Neural progenitor cell (in vitro differentiated cells): Measurements from ENCODE around the gene TNFRSF13B. TPM values are rescaled to one million over a fixed set of nuclear protein-coding genes. Genes with fewer than 3 reads are reported as not detected.

Source experiments
- DNase-seq: peaks from one replicate; pipeline ENCODE4 v3.0.0-alpha.2; 2016; ENCODE audit warnings: low spot score
- H2AFZ ChIP-seq: fragments of 200-600 bp; sonication (generic); replicated peaks from 2 replicates; pipeline ENCODE4 v1.6.1; 2016; ENCODE audit warnings: antibody characterized with exemption
- H3F3A ChIP-seq: fragments of 200-600 bp; sonication (generic); 2 replicates; pipeline ENCODE4 v1.6.1; 2016; ENCODE audit warnings: antibody characterized with exemption, low read depth
- H3K27ac ChIP-seq: fragments of 200-600 bp; sonication (generic); 2 replicates; pipeline ENCODE4 v1.5.1; 2016; ENCODE audit warnings: mild to moderate bottlenecking
- H3K27me3 ChIP-seq: fragments of 200-600 bp; sonication (generic); 2 replicates; pipeline ENCODE4 v1.6.1; 2016; ENCODE audit warnings: mild to moderate bottlenecking, moderate library complexity
- H3K36me3 ChIP-seq: fragments of 200-600 bp; sonication (generic); 2 replicates; pipeline ENCODE4 v1.5.1; 2016
- H3K4me1 ChIP-seq: fragments of 200-600 bp; sonication (generic); 2 replicates; pipeline ENCODE4 v1.6.1; 2016; ENCODE audit warnings: mixed run types
- H3K4me2 ChIP-seq: fragments of 200-600 bp; sonication (generic); 2 replicates; pipeline ENCODE4 v1.6.1; 2016
- H3K4me3 ChIP-seq: fragments of 200-600 bp; sonication (generic); 2 replicates; pipeline ENCODE4 v1.5.1; 2016
- H3K79me2 ChIP-seq: fragments of 200-600 bp; sonication (generic); 2 replicates; pipeline ENCODE4 v1.6.1; 2016; ENCODE audit warnings: low read depth
- H3K9ac ChIP-seq: fragments of 200-600 bp; sonication (generic); 2 replicates; pipeline ENCODE4 v1.6.1; 2016
- H3K9me3 ChIP-seq: fragments of 200-600 bp; sonication (generic); 2 replicates; pipeline ENCODE4 v1.5.1; 2016; ENCODE audit warnings: low read depth
- H4K20me1 ChIP-seq: fragments of 200-600 bp; sonication (generic); 2 replicates; pipeline ENCODE4 v1.6.1; 2016; ENCODE audit warnings: low read depth
- H3K27ac Mint-ChIP-seq: 3 replicates; pipeline ENCODE4 v1.8.0; 2021; ENCODE audit warnings: mixed read lengths
- H3K27me3 Mint-ChIP-seq: 2 replicates; pipeline ENCODE4 v1.8.0; 2022; ENCODE audit warnings: low read depth, mild to moderate bottlenecking, inconsistent platforms, moderate library complexity, mixed read lengths; ENCODE audit not compliant: insufficient read depth
- H3K36me3 Mint-ChIP-seq: 3 replicates; pipeline ENCODE4 v1.8.0; 2021; ENCODE audit warnings: mixed read lengths
- H3K4me1 Mint-ChIP-seq: 3 replicates; pipeline ENCODE4 v1.8.0; 2021; ENCODE audit warnings: mixed read lengths
- H3K4me3 Mint-ChIP-seq: 3 replicates; pipeline ENCODE4 v1.8.0; 2021; ENCODE audit warnings: mild to moderate bottlenecking, moderate library complexity, mixed read lengths
- H3K9me3 Mint-ChIP-seq: 3 replicates; pipeline ENCODE4 v1.8.0; 2020; ENCODE audit warnings: mixed read lengths
- CTCF ChIP-seq: fragments of 200-600 bp; sonication (generic); IDR thresholded peaks from 2 replicates; pipeline ENCODE4 v1.5.1; 2017; ENCODE audit warnings: antibody characterized with exemption, mild to moderate bottlenecking
- EZH2 ChIP-seq: fragments of 200-600 bp; sonication (generic); IDR thresholded peaks from 2 replicates; pipeline ENCODE4 v1.6.1; 2017; ENCODE audit warnings: antibody characterized with exemption, mild to moderate bottlenecking, moderate library complexity
- EZH2phosphoT487 ChIP-seq: fragments of 200-600 bp; sonication (generic); IDR thresholded peaks from 2 replicates; pipeline ENCODE4 v1.6.1; 2017; ENCODE audit warnings: antibody characterized with exemption
- total RNA-seq: library from RNA; depleted of rRNA; stranded (reverse); fragments of >200 nt; gene quantifications from 2 replicates; pipeline ENCODE4 v1.2.3, GENCODE V29; 2015; ENCODE audit warnings: low replicate concordance

Gene TNFRSF13B
- total RNA-seq, 1 donor from 2014 or later: not detected

GRCh38 chr17:16950488-16950887 lies 21.4 kb downstream of the TNFRSF13B start:
- Histone ChIP-seq H3K27ac (no peak overlapping the region), H3K79me2 (no peaks in the 10 kb centered on the region), H4K20me1 (no peaks in the 10 kb centered on the region), H3K4me2 (no peak overlapping the region), H3K9me3 (peaks cover 5% of the 10 kb centered on the region), H3F3A (no peaks in the 10 kb centered on the region), H3K4me3 (no peak overlapping the region), H3K36me3 (no peaks in the 10 kb centered on the region), H3K9ac (no peak overlapping the region), H3K27me3 (no peaks in the 10 kb centered on the region), H2AFZ (no peak overlapping the region), H3K4me1 (no peaks in the 10 kb centered on the region)
- Mint-ChIP-seq H3K27me3 (peaks cover 15% of the 10 kb centered on the region), H3K36me3 (peaks cover 3% of the 10 kb centered on the region), H3K27ac (no peak overlapping the region), H3K4me3 (no peak overlapping the region), H3K4me1 (peaks cover 6% of the 10 kb centered on the region), H3K9me3 (peaks cover 26% of the 10 kb centered on the region)
- no peak for DNase-seq
- TF ChIP-seq EZH2phosphoT487 (no peak), EZH2 (no peak), CTCF (no peak)

- H3K4me1 Mint-ChIP-seq: peaks cover 8% of the 10 kb centered on the region
Measured at GRCh38 chr17:16948587-16949376, 23.1 kb downstream of the TNFRSF13B start.

GRCh38 chr17:16947470-16947869 lies 24.4 kb downstream of the TNFRSF13B start:
- peaks cover 3% of the 10 kb centered on the region for H3K36me3 Mint-ChIP-seq
- no peaks in the 10 kb centered on the region for H3K27me3 ChIP-seq
- H3F3A ChIP-seq: no peaks in the 10 kb centered on the region
- H3K9me3 Mint-ChIP-seq: peaks cover 23% of the 10 kb centered on the region
- no peaks in the 10 kb centered on the region for H3K4me1 ChIP-seq
- no peaks in the 10 kb centered on the region for H4K20me1 ChIP-seq
- peaks cover 5% of the 10 kb centered on the region for H3K9me3 ChIP-seq
- H3K4me3 Mint-ChIP-seq: no peak overlapping the region
- no peaks in the 10 kb centered on the region for H3K36me3 ChIP-seq
- H3K4me2 ChIP-seq: no peak overlapping the region
- peaks cover 8% of the 10 kb centered on the region for H3K4me1 Mint-ChIP-seq
- H3K27me3 Mint-ChIP-seq: peaks cover 20% of the 10 kb centered on the region
- no peak overlapping the region for H3K4me3 ChIP-seq
- H2AFZ ChIP-seq: no peak overlapping the region
- TF ChIP-seq EZH2 (no peak), CTCF (no peak), EZH2phosphoT487 (no peak)
- H3K27ac Mint-ChIP-seq: no peak overlapping the region
- peak; percentile 0 for DNase-seq
- H3K27ac ChIP-seq: no peak overlapping the region
- H3K79me2 ChIP-seq: no peaks in the 10 kb centered on the region
- H3K9ac ChIP-seq: no peak overlapping the region

More at GRCh38 chr17:16948587-16949376, 23.1 kb downstream of the TNFRSF13B start:
- Histone ChIP-seq H3K9me3 (peaks cover 5% of the 10 kb centered on the region), H2AFZ (no peak overlapping the region), H3K4me3 (no peak overlapping the region), H3K4me1 (no peaks in the 10 kb centered on the region), H3K4me2 (no peak overlapping the region), H3K27me3 (no peaks in the 10 kb centered on the region), H3K36me3 (no peaks in the 10 kb centered on the region), H3F3A (no peaks in the 10 kb centered on the region), H3K79me2 (no peaks in the 10 kb centered on the region), H3K27ac (no peak overlapping the region), H3K9ac (no peak overlapping the region), H4K20me1 (no peaks in the 10 kb centered on the region)
- Mint-ChIP-seq H3K36me3 (peaks cover 3% of the 10 kb centered on the region), H3K4me3 (no peak overlapping the region), H3K9me3 (peaks cover 23% of the 10 kb centered on the region), H3K27ac (no peak overlapping the region), H3K27me3 (peaks cover 21% of the 10 kb centered on the region)
- DNase-seq: no peak
- no peak for TF ChIP-seq CTCF
- TF ChIP-seq EZH2phosphoT487: no peak
- TF ChIP-seq EZH2: no peak
